Kidney (tissue), 14 donors: Measurements from ENCODE around the gene CDK14. TPM values are rescaled to one million over a fixed set of nuclear protein-coding genes. Genes with fewer than 3 reads are reported as not detected.

Source experiments
- DNase-seq, 5 donors: peaks; one replicate each; pipeline ENCODE4 v3.0.0-alpha.2; 2013 to 2020
- FAIRE-seq: peaks from 2 replicates; lab custom pipeline; 2012; peaks lifted over from hg19 to GRCh38; lab: Jason Lieb, UNC
- H3K27ac ChIP-seq, 2 donors: one replicate each; pipeline ENCODE4 v1.7.0; 2013; ENCODE audit warnings: low read depth in 2 of 2, low read length in 2 of 2, inconsistent platforms in 1 of 2
- H3K27me3 ChIP-seq: one replicate; pipeline ENCODE4 v1.7.1; 2013; ENCODE audit warnings: low read length, inconsistent platforms; ENCODE audit not compliant: control insufficient read depth, insufficient read depth
- H3K36me3 ChIP-seq, 3 donors: one replicate each; pipeline versions ENCODE4 v1.7.0 to v1.7.1; 2013; ENCODE audit warnings: low read length in 3 of 3, control low read depth in 1 of 3, inconsistent platforms in 1 of 3; ENCODE audit not compliant: insufficient read depth in 3 of 3, control insufficient read depth in 2 of 3
- H3K4me1 ChIP-seq, 3 donors: one replicate each; pipeline versions ENCODE4 v1.7.0 to v1.7.1; 2013; ENCODE audit warnings: low read length in 3 of 3, inconsistent platforms in 1 of 3, low read depth in 1 of 3; ENCODE audit not compliant: control insufficient read depth in 2 of 3, insufficient read depth in 2 of 3
- H3K4me3 ChIP-seq, 3 donors: one replicate each; pipeline versions ENCODE4 v1.7.0 to v1.8.1; 2013; ENCODE audit warnings: low read length in 3 of 3, control low read depth in 1 of 3, inconsistent platforms in 1 of 3
- H3K9ac ChIP-seq, 3 donors: one replicate each; pipeline versions ENCODE4 v1.7.0 to v1.7.1; 2013; ENCODE audit warnings: low read length in 3 of 3, control low read depth in 1 of 3, inconsistent platforms in 1 of 3
- H3K9me3 ChIP-seq, 3 donors: one replicate each; pipeline versions ENCODE4 v1.7.0 to v1.7.1; 2013; ENCODE audit warnings: low read length in 3 of 3, control low read depth in 1 of 3, inconsistent platforms in 1 of 3; ENCODE audit not compliant: control insufficient read depth in 2 of 3, insufficient read depth in 1 of 3
- intact Hi-C: fragments of 100-400 bp; cut with DNase I; formaldehyde crosslinking; loops from one replicate; pipeline ENCODE4 v1.11.1; 2022
- polyA plus RNA-seq: library from polyadenylated mRNA; stranded (reverse); fragments of 350-450 nt; fragmentation: Illumina TruSeq; extraction: RNeasy Lipid Tissue Mini Kit (QIAGEN cat#74804); gene quantifications from one replicate; pipeline ENCODE4 v1.2.3, GENCODE V29; 2014; ENCODE audit warnings: low read depth, low replicate concordance; ENCODE audit not compliant: insufficient read depth
- total RNA-seq: library from RNA; stranded (reverse); fragmentation: NEBNext Ultra II Directional; extraction: Animal tissue kit (Norgen Biotek cat#: 25700); gene quantifications from one replicate; pipeline ENCODE4 v1.2.1, GENCODE V29; 2021
- TF ChIP-seq, protein P1 (sequence below): IDR thresholded peaks from 3 replicates; pipeline ENCODE4 v1.5.1; 2012; ENCODE audit warnings: mild to moderate bottlenecking, moderate library complexity, borderline replicate concordance; ENCODE audit not compliant: insufficient read depth; ENCODE audit errors: extremely low read depth
- donor health status: control.
- donor health status: control.
- donor health status: control.
- donor health status: control.
- donor health status: control.
- donor health status: DM: yes; HTN: yes; CAD: no.
- donor health status: Normal renal cell carcinoma (clear cell type).

CDK14 gene
- total and polyA plus RNA-seq, 2 donors from 2014 or later: 11.9 to 33.9 TPM

DNA sequence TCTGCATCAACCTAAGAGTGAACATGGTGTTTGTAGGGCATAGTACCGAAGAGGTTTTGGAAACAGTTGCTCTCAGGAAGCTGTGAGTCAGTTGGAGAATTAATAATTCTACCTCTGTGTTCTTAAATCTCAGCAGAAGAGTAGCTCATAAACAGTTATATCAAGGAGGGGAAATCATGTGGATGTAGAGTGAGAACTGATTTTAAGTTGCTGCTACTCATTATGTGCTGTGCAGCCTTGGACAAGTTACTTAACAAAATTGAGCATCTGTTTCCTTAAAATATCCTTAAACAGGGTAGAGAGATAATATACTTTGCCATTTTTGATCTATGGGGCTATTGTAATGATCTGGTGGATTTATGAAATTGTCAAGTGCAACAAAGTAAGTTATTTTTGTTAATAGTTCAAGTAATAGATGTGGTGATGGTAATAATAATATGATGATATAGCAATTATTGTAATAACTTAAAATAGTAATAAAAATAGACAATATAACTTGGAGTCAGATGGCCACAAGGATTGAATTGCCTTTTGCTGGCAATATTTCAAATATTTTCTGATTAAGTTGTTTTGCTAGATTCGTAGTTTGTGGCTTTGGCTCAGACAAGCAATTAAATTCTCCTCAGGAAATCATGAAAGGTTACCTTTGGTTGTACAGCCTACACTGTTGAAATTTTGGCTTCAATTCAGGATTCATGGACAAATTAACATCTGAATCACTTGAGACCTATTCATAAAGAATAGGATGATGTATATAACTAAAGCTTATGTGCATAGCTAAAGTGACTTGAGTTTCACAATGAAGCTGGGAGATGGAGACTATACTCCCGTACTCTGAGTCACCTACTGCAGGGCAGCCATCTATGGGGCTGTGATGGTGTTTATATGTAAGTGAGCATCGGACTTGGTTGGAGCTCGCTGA is 228.5 kb downstream of the CDK14 start:
- H3K9me3 ChIP-seq: peaks cover 0 to 5% (median 0%) of the 10 kb centered on the region in 3 donors
- TF ChIP-seq, protein P1, sequence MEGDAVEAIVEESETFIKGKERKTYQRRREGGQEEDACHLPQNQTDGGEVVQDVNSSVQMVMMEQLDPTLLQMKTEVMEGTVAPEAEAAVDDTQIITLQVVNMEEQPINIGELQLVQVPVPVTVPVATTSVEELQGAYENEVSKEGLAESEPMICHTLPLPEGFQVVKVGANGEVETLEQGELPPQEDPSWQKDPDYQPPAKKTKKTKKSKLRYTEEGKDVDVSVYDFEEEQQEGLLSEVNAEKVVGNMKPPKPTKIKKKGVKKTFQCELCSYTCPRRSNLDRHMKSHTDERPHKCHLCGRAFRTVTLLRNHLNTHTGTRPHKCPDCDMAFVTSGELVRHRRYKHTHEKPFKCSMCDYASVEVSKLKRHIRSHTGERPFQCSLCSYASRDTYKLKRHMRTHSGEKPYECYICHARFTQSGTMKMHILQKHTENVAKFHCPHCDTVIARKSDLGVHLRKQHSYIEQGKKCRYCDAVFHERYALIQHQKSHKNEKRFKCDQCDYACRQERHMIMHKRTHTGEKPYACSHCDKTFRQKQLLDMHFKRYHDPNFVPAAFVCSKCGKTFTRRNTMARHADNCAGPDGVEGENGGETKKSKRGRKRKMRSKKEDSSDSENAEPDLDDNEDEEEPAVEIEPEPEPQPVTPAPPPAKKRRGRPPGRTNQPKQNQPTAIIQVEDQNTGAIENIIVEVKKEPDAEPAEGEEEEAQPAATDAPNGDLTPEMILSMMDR: no peak
- H3K27ac ChIP-seq: no peak overlapping the region
- DNase-seq (no peak), FAIRE-seq (no peak)
- H3K4me1 ChIP-seq: no peaks in the 10 kb centered on the region
- no peaks in the 10 kb centered on the region for H3K27me3 ChIP-seq
- H3K4me3 ChIP-seq: no peak overlapping the region
- H3K36me3 ChIP-seq: no peaks in the 10 kb centered on the region
- no peak overlapping the region for H3K9ac ChIP-seq
- intact Hi-C loops: no loop called here

DNA sequence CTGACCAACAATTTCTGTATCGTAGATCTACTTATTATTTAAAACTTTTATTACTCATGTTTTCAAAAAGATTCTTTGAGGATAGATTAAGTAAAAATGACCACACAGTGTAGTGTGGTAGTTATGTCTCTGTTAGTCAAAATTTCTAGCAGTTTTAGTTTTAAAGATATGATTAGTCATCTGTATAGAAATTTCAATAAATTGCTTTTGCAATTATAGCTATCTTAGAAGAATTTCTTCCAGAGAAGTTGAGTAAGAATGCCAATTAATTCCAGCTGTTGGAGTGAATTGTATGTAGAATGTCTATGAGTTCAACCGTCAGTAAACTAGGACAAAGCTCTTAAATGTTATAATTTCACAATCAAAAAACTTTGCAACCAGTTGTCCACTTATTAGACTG is 229.7 kb downstream of the CDK14 start:
- H3K9me3 ChIP-seq: peaks cover 0 to 9% (median 0%) of the 10 kb centered on the region in 3 donors
- no peak overlapping the region for H3K4me3 ChIP-seq
- FAIRE-seq (no peak), DNase-seq (no peak)
- no peaks in the 10 kb centered on the region for H3K4me1 ChIP-seq
- H3K36me3 ChIP-seq: no peaks in the 10 kb centered on the region
- no peak overlapping the region for H3K9ac ChIP-seq
- intact Hi-C loops: no loop called here
- TF ChIP-seq, protein P1: no peak
- H3K27ac ChIP-seq: no peak overlapping the region
- no peaks in the 10 kb centered on the region for H3K27me3 ChIP-seq

DNA sequence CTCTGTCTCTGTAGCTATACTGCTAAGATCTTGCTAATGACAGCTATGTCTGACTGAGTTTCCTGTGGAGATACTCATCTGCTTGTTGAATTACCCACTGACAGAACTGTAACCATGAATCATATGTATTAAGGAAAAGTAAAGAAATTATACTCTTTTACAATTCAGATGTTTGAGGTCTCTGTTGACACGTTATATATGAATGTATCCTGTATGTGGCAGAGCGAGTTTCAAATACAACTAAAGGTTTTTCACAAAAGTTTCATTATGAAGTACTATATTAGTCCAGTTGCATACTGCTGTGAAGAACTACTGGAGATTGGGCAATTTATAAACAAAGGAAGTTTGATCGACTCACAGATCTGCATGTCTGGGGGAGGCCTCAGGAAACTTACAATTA is 232.5 kb downstream of the CDK14 start:
- TF ChIP-seq, protein P1: no peak
- intact Hi-C loops: no loop called here
- Histone ChIP-seq H3K36me3 (no peaks in the 10 kb centered on the region), H3K4me1 (no peaks in the 10 kb centered on the region), H3K9me3 (peaks cover 0 to 9% (median 0%) of the 10 kb centered on the region in 3 donors), H3K4me3 (no peak overlapping the region), H3K9ac (no peak overlapping the region), H3K27ac (no peak overlapping the region), H3K27me3 (no peaks in the 10 kb centered on the region)
- DNase-seq (no peak), FAIRE-seq (no peak)
